KMS-11 (cell line): ENCODE results near the gene PTPRU.
A peak's percentile ranks its signal among the peaks of the same experiment; 100 is the strongest.
"Not testable (repeated sequence)": the region's sequence is repeated elsewhere in the genome, so short reads cannot be mapped to it uniquely, and the experiment has no call there.

Source experiments
- H2AFZ ChIP-seq: fragments of 200-600 bp; sonication (generic); 2 replicates; pipeline ENCODE4 v1.6.1; 2016; ENCODE audit warnings: antibody characterized with exemption, mixed run types, low read depth
- H3K27ac ChIP-seq: fragments of 200-600 bp; sonication (generic); 2 replicates; pipeline ENCODE4 v1.6.1; 2016; ENCODE audit warnings: mild to moderate bottlenecking, mixed run types
- H3K27me3 ChIP-seq: fragments of 200-600 bp; sonication (generic); 2 replicates; pipeline ENCODE4 v1.6.1; 2017; ENCODE audit warnings: mild to moderate bottlenecking, low read depth, mixed run types, moderate library complexity; ENCODE audit not compliant: insufficient read depth
- H3K36me3 ChIP-seq: fragments of 200-600 bp; sonication (generic); 2 replicates; pipeline ENCODE4 v1.6.1; 2017; ENCODE audit warnings: mild to moderate bottlenecking, mixed run types; ENCODE audit not compliant: insufficient read depth
- H3K4me1 ChIP-seq: fragments of 200-600 bp; sonication (generic); 2 replicates; pipeline ENCODE4 v1.6.1; 2016; ENCODE audit warnings: mild to moderate bottlenecking, low read depth, mixed run types; ENCODE audit not compliant: poor library complexity, severe bottlenecking
- H3K4me2 ChIP-seq: fragments of 200-600 bp; sonication (generic); 2 replicates; pipeline ENCODE4 v1.7.0; 2016; ENCODE audit warnings: mild to moderate bottlenecking, mixed run types
- H3K4me3 ChIP-seq: fragments of 200-600 bp; sonication (generic); IDR thresholded peaks from 2 replicates; pipeline ENCODE4 v1.6.1; 2017; ENCODE audit warnings: low read depth, low read length, mixed read lengths; ENCODE audit not compliant: insufficient read depth
- H3K79me2 ChIP-seq: fragments of 200-600 bp; sonication (generic); 2 replicates; pipeline ENCODE4 v1.6.1; 2016; ENCODE audit warnings: low read depth, mixed run types; ENCODE audit not compliant: insufficient read depth
- H3K9ac ChIP-seq: fragments of 200-600 bp; sonication (generic); 2 replicates; pipeline ENCODE4 v1.6.1; 2016; ENCODE audit warnings: mild to moderate bottlenecking, mixed run types
- H4K20me1 ChIP-seq: fragments of 200-600 bp; sonication (generic); 2 replicates; pipeline ENCODE4 v1.6.1; 2016; ENCODE audit warnings: mild to moderate bottlenecking, mixed run types; ENCODE audit not compliant: insufficient read depth
- TF ChIP-seq, protein P1 (sequence below): fragments of 200-600 bp; sonication (generic); conservative IDR thresholded peaks from 2 replicates; pipeline ENCODE4 v1.6.1; 2017; ENCODE audit warnings: low read depth, mild to moderate bottlenecking, antibody characterized with exemption, low read length, moderate library complexity, mixed read lengths

The PTPRU gene

DNA sequence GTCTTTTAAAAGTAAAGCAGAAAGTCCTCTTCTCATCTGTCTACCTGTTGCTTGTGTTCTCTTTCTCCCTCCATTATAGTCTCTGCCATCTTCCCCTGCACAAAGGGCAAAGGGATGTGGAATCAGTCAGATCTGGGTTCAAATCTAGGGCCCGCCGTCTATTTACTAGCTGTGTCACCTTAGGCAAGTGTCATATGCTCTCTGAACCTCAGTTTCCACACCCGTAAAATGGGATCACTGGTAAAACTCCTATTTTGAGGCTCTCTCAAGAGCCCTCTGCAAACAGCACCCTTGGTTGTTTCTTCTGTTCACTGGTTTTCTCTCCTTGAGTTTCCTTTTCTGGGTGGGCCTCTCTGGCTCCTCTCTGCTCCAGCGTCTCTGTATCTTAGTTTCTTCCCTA lies 2.6 kb upstream of the PTPRU start:
- H3K79me2 ChIP-seq = peaks cover 16% of the 10 kb centered on the region; the same call in 1 of the 2 replicates
- no peaks in the 10 kb centered on the region for H3K36me3 ChIP-seq
- no peak overlapping the region for H3K27ac ChIP-seq
- no peak overlapping the region for H2AFZ ChIP-seq
- peaks cover 19% of the 10 kb centered on the region for H3K4me1 ChIP-seq
- no peak overlapping the region for H3K4me2 ChIP-seq
- H3K4me3 ChIP-seq = no peak overlapping the region
- TF ChIP-seq, protein P1, sequence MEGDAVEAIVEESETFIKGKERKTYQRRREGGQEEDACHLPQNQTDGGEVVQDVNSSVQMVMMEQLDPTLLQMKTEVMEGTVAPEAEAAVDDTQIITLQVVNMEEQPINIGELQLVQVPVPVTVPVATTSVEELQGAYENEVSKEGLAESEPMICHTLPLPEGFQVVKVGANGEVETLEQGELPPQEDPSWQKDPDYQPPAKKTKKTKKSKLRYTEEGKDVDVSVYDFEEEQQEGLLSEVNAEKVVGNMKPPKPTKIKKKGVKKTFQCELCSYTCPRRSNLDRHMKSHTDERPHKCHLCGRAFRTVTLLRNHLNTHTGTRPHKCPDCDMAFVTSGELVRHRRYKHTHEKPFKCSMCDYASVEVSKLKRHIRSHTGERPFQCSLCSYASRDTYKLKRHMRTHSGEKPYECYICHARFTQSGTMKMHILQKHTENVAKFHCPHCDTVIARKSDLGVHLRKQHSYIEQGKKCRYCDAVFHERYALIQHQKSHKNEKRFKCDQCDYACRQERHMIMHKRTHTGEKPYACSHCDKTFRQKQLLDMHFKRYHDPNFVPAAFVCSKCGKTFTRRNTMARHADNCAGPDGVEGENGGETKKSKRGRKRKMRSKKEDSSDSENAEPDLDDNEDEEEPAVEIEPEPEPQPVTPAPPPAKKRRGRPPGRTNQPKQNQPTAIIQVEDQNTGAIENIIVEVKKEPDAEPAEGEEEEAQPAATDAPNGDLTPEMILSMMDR = no peak
- H3K27me3 ChIP-seq = peaks cover 21% of the 10 kb centered on the region; the same call in 1 of the 2 replicates
- no peaks in the 10 kb centered on the region for H4K20me1 ChIP-seq
- H3K9ac ChIP-seq = no peak overlapping the region

DNA sequence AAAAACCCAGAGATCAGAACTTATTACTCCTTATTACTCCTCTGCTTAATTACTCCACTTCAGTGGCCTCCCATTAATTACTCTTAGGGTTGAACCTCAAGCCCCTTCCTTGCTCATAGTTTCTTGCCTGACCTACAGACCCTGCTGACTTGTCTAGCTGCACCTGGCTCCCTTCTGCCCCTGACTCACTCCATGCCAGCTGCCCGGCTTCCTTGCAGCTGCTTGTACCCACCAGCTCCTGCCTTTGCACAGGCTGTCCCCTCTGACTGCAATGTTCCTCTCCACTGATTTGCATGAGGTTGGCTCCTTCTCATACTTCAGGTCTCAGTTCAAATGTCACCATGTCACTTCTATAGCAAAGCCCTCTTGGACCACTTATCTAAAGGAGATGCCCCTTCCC lies 1.9 kb upstream of the PTPRU start:
- Histone ChIP-seq H3K79me2 (peaks cover 10% of the 10 kb centered on the region; the same call in 1 of the 2 replicates), H4K20me1 (no peaks in the 10 kb centered on the region), H3K4me3 (no peak overlapping the region), H3K4me2 (no peak overlapping the region), H3K27ac (no peak overlapping the region), H3K4me1 (peaks cover 16% of the 10 kb centered on the region), H3K27me3 (peaks cover 22% of the 10 kb centered on the region; the same call in 1 of the 2 replicates), H3K36me3 (no peaks in the 10 kb centered on the region), H3K9ac (no peak overlapping the region), H2AFZ (no peak overlapping the region)
- TF ChIP-seq, protein P1 = no peak

DNA sequence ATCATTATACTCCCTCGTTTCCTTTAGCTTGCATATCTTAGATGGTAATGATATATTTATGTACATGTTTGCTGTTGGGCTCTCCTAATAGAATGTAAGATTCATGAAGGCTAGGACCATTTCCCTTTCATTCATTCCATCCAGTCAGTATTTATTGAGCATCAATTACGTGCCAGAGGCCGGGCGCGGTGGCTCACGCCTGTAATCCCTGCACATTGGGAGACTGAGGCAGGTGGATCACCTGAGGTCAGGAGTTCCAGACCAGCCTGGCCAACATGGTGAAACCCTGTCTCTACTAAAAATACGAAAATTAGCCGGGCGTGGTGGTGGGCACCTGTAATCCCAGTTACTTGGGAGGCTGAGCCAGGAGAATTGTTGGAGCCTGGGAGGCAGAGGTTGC lies 1.4 kb upstream of the PTPRU start:
- not testable (repeated sequence) for H3K79me2 ChIP-seq, H3K36me3 ChIP-seq, H3K4me2 ChIP-seq, H2AFZ ChIP-seq, H4K20me1 ChIP-seq, H3K4me3 ChIP-seq, H3K27ac ChIP-seq, H3K9ac ChIP-seq
- H3K27me3 ChIP-seq = peaks cover 26% of the 10 kb centered on the region; the same call in 1 of the 2 replicates
- peaks cover 12% of the 10 kb centered on the region for H3K4me1 ChIP-seq

DNA sequence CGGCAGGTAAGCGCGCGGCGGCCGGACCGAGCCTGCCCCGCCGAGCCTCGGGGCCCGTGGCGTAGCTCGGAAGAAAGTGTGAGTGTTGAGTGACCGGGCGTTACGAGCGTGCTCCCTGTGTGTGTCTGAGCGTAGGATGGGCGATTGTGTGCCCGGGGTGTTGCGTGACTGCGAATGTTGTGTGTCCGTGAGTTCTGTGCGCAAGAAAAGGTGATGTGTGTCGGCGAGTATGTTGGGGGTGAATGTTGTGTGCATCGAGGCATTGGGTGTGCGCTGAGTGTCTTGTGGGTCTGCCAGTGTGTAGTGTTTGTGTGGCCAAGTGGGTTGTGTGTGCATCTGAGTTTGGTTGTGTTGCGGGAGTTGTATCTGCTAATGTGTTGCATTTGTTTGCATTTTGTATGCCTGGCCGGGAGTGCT lies 398 bp downstream of the PTPRU start:
- Histone ChIP-seq H3K36me3 (no peaks in the 10 kb centered on the region), H3K4me2 (peak overlapping the region; percentile 67), H3K4me3 (no peak overlapping the region), H2AFZ (peak overlapping the region; percentile 66), H3K27me3 (peaks cover 33% of the 10 kb centered on the region), H4K20me1 (no peaks in the 10 kb centered on the region), H3K79me2 (no peaks in the 10 kb centered on the region), H3K9ac (no peak overlapping the region), H3K27ac (no peak overlapping the region), H3K4me1 (peaks cover 8% of the 10 kb centered on the region)
- TF ChIP-seq, protein P1 = no peak

DNA sequence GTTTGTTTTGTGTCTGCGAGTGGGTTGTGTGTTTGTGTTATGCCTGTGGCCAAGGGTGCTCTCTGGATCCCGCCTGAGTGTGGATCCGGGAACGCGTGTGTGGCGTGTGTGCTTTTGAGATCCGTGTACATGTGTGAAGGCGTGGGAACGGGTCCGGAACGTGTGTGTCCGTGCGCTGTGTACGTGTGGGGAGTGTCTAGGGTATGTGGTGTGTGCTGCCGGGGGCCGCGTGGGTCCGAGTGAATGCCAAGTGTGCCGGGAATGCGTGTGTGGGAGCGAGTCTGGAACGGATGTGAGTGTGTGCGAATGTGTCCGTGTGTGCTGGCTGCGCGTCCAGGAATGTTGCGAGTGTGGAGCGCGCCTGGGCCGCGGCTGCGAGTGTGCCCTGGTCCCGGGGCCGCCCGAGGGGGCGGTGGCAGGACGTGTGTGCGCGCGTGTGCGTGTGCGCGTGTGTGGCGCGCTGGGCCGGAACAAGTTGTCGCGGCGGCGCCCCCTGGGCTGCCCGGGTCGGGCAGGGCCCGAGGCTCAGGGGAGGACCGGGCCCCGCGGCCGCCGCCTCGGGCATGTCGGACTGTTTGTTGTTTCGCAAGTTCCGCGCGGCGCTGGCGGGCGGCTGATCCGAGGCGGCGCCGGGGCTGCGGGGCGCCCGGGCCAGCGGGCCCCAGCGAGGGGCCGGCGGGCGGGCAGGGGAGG lies 953 bp downstream of the PTPRU start:
- Histone ChIP-seq H3K27ac (no peak overlapping the region), H3K4me3 (no peak overlapping the region), H4K20me1 (no peaks in the 10 kb centered on the region), H3K79me2 (no peaks in the 10 kb centered on the region), H3K4me2 (peak overlapping the region; percentile 67; the same call in 1 of the 2 replicates), H2AFZ (no peak overlapping the region), H3K27me3 (peaks cover 36% of the 10 kb centered on the region), H3K36me3 (no peaks in the 10 kb centered on the region), H3K4me1 (peaks cover 8% of the 10 kb centered on the region), H3K9ac (no peak overlapping the region)
- TF ChIP-seq, protein P1 = no peak
